Neural cell (in vitro differentiated cells): ENCODE results near the gene CDO1.

ENCODE experiments used
- CTCF ChIP-seq: fragments of 450-650 bp; IDR thresholded peaks from 2 replicates; pipeline ENCODE4 v1.5.1; 2014; ENCODE audit warnings: antibody characterized with exemption, mild to moderate bottlenecking, moderate library complexity; ENCODE audit not compliant: poor library complexity, severe bottlenecking
- EP300 ChIP-seq: fragments of 450-650 bp; conservative IDR thresholded peaks from 2 replicates; pipeline ENCODE4 v1.6.1; 2014; ENCODE audit warnings: antibody characterized with exemption, mild to moderate bottlenecking, moderate library complexity; ENCODE audit not compliant: poor library complexity, severe bottlenecking
- EZH2 ChIP-seq: fragments of 200-600, 300-800 bp; shearing (Covaris generic), sonication (generic); IDR thresholded peaks from 2 replicates; pipeline ENCODE4 v1.6.1; 2014; ENCODE audit warnings: antibody characterized with exemption, low read length, borderline replicate concordance, mild to moderate bottlenecking; ENCODE audit not compliant: insufficient read depth, poor library complexity, severe bottlenecking
- MXI1 ChIP-seq: fragments of 450-650 bp; conservative IDR thresholded peaks from 2 replicates; pipeline ENCODE4 v1.6.1; 2014; ENCODE audit warnings: antibody characterized with exemption, mild to moderate bottlenecking; ENCODE audit not compliant: poor library complexity, severe bottlenecking
- POLR2AphosphoS5 ChIP-seq: IDR thresholded peaks from 2 replicates; pipeline ENCODE4 v1.6.1; 2012
- RAD21 ChIP-seq: fragments of 450-650 bp; conservative IDR thresholded peaks from 2 replicates; pipeline ENCODE4 v1.6.1; 2014; ENCODE audit warnings: antibody characterized with exemption, mild to moderate bottlenecking, moderate library complexity
- REST ChIP-seq: IDR thresholded peaks from 2 replicates; pipeline ENCODE4 v1.6.1; 2012; ENCODE audit warnings: borderline replicate concordance
- SMC3 ChIP-seq: fragments of 450-650 bp; conservative IDR thresholded peaks from 2 replicates; pipeline ENCODE4 v1.6.1; 2014; ENCODE audit warnings: antibody characterized with exemption, mild to moderate bottlenecking, moderate library complexity; ENCODE audit not compliant: poor library complexity
- TAF1 ChIP-seq: IDR thresholded peaks from 2 replicates; pipeline ENCODE4 v1.6.1; 2012; ENCODE audit warnings: low read depth

GRCh38 chr5:115810761-115811160 lies 5.7 kb downstream of the CDO1 start:
- no peak for TF ChIP-seq CTCF
- TF ChIP-seq EZH2 = no peak
- TF ChIP-seq POLR2AphosphoS5 = no peak
- TF ChIP-seq EP300 = no peak
- no peak for TF ChIP-seq TAF1
- no peak for TF ChIP-seq REST
- no peak for TF ChIP-seq SMC3
- no peak for TF ChIP-seq RAD21
- TF ChIP-seq MXI1 = no peak
